Measurements from ENCODE around the gene MAP1LC3C. TPM values are rescaled to one million over a fixed set of nuclear protein-coding genes. Genes with fewer than 3 reads are reported as not detected.

The MAP1LC3C gene
- total RNA-seq, 1 experiment from 2014 or later, result not detected

DNA sequence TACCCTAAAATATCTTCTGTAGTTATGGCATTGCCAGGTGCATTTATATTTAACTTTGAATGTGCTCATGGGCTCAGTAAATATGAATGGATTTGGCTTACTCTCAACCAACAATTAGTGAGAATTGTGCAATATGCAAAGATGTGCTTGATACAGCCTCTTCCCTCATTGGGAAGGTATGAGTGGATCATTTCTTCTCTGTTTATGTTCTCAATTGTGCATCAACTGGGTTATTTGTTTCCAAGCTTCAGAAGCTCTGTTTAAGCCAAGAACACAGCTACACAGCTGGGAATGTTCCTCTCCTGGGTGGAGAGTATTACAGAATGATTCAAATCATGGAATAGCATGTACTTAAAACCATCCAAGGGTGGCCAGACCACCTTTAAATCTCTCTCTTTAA is 17.6 kb upstream of the MAP1LC3C start:
- Histone ChIP-seq H3K27me3 (replicated peaks; ENCODE audit: insufficient read depth, low read depth, low read length, poor library complexity) (no peaks in the 10 kb centered on the region), H3K9me3 (ENCODE audit: low read depth, low read length, poor library complexity, severe bottlenecking) (no peaks in the 10 kb centered on the region), H3K4me3 (ENCODE audit: low read depth, low read length, poor library complexity, severe bottlenecking) (no peak overlapping the region), H3K36me3 (ENCODE audit: insufficient read depth, low read length, poor library complexity, severe bottlenecking) (no peaks in the 10 kb centered on the region), H3K27ac (ENCODE audit: low read depth, low read length, poor library complexity, severe bottlenecking) (no peak overlapping the region), H3K4me1 (ENCODE audit: insufficient read depth, low read length, poor library complexity, severe bottlenecking) (no peaks in the 10 kb centered on the region)
- no peak for DNase-seq (ENCODE audit: low spot score)
- no TSS peak for BruUV-seq (replicated peaks)
- ChIA-PET CTCF (no interaction called here), POLR2A (ENCODE audit: low non-redundant PET) (no interaction called here)
- intact Hi-C loops (cut with micrococcal nuclease; ENCODE audit: unreplicated experiment), result loop anchor here (10.0 kb wide), 3 partner anchors 402 to 1308 kb away; no protein-coding TSS in a partner anchor
- TF ChIP-seq EZH2 (IDR thresholded peaks at IDR 0.05; ENCODE audit: borderline replicate concordance, low read depth, low read length, poor library complexity, severe bottlenecking), result no peak
- no peak for TF ChIP-seq CTCF (conservative IDR thresholded peaks at IDR 0.05; ENCODE audit: low read depth, low read length)

GRCh38 chr1:242011894-242012660 is 13.2 kb upstream of the MAP1LC3C start:
- CTCF ChIA-PET, result no interaction called here
- BruUV-seq (replicated peaks), result no TSS peak
- no peaks in the 10 kb centered on the region for H3K9me3 ChIP-seq (ENCODE audit: low read depth, low read length, poor library complexity, severe bottlenecking)
- TF ChIP-seq EZH2 (IDR thresholded peaks at IDR 0.05; ENCODE audit: borderline replicate concordance, low read depth, low read length, poor library complexity, severe bottlenecking) (no peak), CTCF (conservative IDR thresholded peaks at IDR 0.05; ENCODE audit: low read depth, low read length) (no peak)
- no peak overlapping the region for H3K27ac ChIP-seq (ENCODE audit: low read depth, low read length, poor library complexity, severe bottlenecking)
- H3K27me3 ChIP-seq (replicated peaks; ENCODE audit: insufficient read depth, low read depth, low read length, poor library complexity), result no peaks in the 10 kb centered on the region
- DNase-seq (ENCODE audit: low spot score), result no peak
- H3K4me3 ChIP-seq (ENCODE audit: low read depth, low read length, poor library complexity, severe bottlenecking), result no peak overlapping the region
- POLR2A ChIA-PET (ENCODE audit: low non-redundant PET), result no interaction called here
- intact Hi-C loops (cut with micrococcal nuclease; ENCODE audit: unreplicated experiment), result loop anchor here (10.0 kb wide), 3 partner anchors 397 to 1313 kb away; no protein-coding TSS in a partner anchor
- H3K4me1 ChIP-seq (ENCODE audit: insufficient read depth, low read length, poor library complexity, severe bottlenecking), result no peaks in the 10 kb centered on the region
- no peaks in the 10 kb centered on the region for H3K36me3 ChIP-seq (ENCODE audit: insufficient read depth, low read length, poor library complexity, severe bottlenecking)

DNA sequence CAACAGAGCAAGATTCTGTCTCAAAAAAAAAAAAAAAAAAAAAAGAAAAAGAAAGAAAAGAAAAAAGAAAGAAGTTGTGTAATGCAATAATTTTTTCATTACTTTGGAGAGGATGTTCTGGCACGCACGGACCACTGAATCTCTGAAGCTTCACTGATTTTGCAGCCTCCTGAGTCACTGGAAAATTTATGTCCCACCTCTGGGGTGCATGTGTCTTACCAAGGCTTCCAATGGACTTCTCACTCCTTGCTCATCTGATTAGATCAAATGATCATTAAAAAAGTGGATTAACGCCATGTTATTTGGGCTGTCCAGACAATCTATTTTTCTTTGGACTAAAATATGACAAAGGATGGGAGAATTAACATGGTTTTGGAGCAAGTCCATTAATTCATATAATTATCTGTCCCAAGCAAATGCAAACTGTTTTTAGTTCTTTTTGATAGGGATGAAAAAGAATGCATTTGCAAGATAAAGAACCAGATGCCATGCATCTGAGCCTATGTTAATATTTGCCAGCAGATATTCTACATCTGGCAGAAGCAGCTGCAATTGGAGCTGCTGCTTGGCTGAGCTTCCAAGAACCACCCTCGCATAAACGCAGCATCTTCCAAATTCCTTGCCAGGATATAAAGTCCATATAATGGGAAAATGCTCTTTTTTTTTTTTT is 10.1 kb upstream of the MAP1LC3C start:
- no TSS peak for BruUV-seq (replicated peaks)

More for the DNA sequence above, 10.1 kb upstream of the MAP1LC3C start:
- intact Hi-C loops (cut with micrococcal nuclease; ENCODE audit: unreplicated experiment), result no loop called here
- ChIA-PET CTCF (no interaction called here), POLR2A (ENCODE audit: low non-redundant PET) (no interaction called here)
- H3K36me3 ChIP-seq (ENCODE audit: insufficient read depth, low read length, poor library complexity, severe bottlenecking), result no peaks in the 10 kb centered on the region
- H3K27ac ChIP-seq (ENCODE audit: low read depth, low read length, poor library complexity, severe bottlenecking), result no peak overlapping the region
- H3K9me3 ChIP-seq (ENCODE audit: low read depth, low read length, poor library complexity, severe bottlenecking), result no peaks in the 10 kb centered on the region
- no peak overlapping the region for H3K4me3 ChIP-seq (ENCODE audit: low read depth, low read length, poor library complexity, severe bottlenecking)
- no peak for DNase-seq (ENCODE audit: low spot score)
- H3K27me3 ChIP-seq (replicated peaks; ENCODE audit: insufficient read depth, low read depth, low read length, poor library complexity), result no peaks in the 10 kb centered on the region
- TF ChIP-seq CTCF (conservative IDR thresholded peaks at IDR 0.05; ENCODE audit: low read depth, low read length) (no peak), EZH2 (IDR thresholded peaks at IDR 0.05; ENCODE audit: borderline replicate concordance, low read depth, low read length, poor library complexity, severe bottlenecking) (no peak)
- H3K4me1 ChIP-seq (ENCODE audit: insufficient read depth, low read length, poor library complexity, severe bottlenecking), result no peaks in the 10 kb centered on the region

All from A673 (cell line).